Measurements from ENCODE around the gene UBAP2L.
"Not testable (repeated sequence)": the region's sequence is repeated elsewhere in the genome, so short reads cannot be mapped to it uniquely, and the experiment has no call there.

The UBAP2L gene

GRCh38 chr1:154241703-154242351, 21.1 kb downstream of the UBAP2L start:
- no peak for DNase-seq (ENCODE audit: low spot score)

- no peak for DNase-seq (ENCODE audit: low spot score)
Observed at GRCh38 chr1:154253671-154254070, 32.9 kb downstream of the UBAP2L start.

GRCh38 chr1:154256686-154257085, 35.9 kb downstream of the UBAP2L start:
- DNase-seq (ENCODE audit: low spot score) = no peak

GRCh38 chr1:154258784-154259183, 38.0 kb downstream of the UBAP2L start:
- no peak for DNase-seq (ENCODE audit: low spot score)

GRCh38 chr1:154260127-154260526, 39.4 kb downstream of the UBAP2L start:
- no peak for DNase-seq (ENCODE audit: low spot score)

- DNase-seq (ENCODE audit: low spot score) = no peak
Observed at GRCh38 chr1:154263465-154264332, 42.9 kb downstream of the UBAP2L start.

GRCh38 chr1:154264454-154264853, 43.7 kb downstream of the UBAP2L start:
- DNase-seq (ENCODE audit: low spot score) = no peak

GRCh38 chr1:154265586-154265985, 44.8 kb downstream of the UBAP2L start:
- no peak for DNase-seq (ENCODE audit: low spot score)

GRCh38 chr1:154270833-154271232, 50.1 kb downstream of the UBAP2L start:
- DNase-seq (ENCODE audit: low spot score) = no peak

GRCh38 chr1:154272217-154272998, 51.7 kb downstream of the UBAP2L start, which contains the start of gene HAX1:
Gene HAX1, plus strand, starts transcription at chr1:154272629. Its CDS starts 95 bp downstream, at chr1:154272724.
- DNase-seq (ENCODE audit: low spot score) = peak; percentile 96

- no peak for DNase-seq (ENCODE audit: low spot score)
Observed at GRCh38 chr1:154272999-154273563, 52.3 kb downstream of the UBAP2L start.

- no peak for DNase-seq (ENCODE audit: low spot score)
Observed at GRCh38 chr1:154276797-154277196, 56.0 kb downstream of the UBAP2L start.

- not testable (repeated sequence) for DNase-seq (ENCODE audit: low spot score)
Observed at GRCh38 chr1:154287591-154287990, 66.8 kb downstream of the UBAP2L start.

GRCh38 chr1:154288661-154289060, 67.9 kb downstream of the UBAP2L start:
- DNase-seq (ENCODE audit: low spot score) = no peak

GRCh38 chr1:154290921-154291320, 70.2 kb downstream of the UBAP2L start:
- no peak for DNase-seq (ENCODE audit: low spot score)

- no peak for DNase-seq (ENCODE audit: low spot score)
Observed at GRCh38 chr1:154295408-154296235, 74.9 kb downstream of the UBAP2L start.

GRCh38 chr1:154301582-154301981, 80.8 kb downstream of the UBAP2L start:
- DNase-seq (ENCODE audit: low spot score) = no peak

GRCh38 chr1:154304664-154305337, 84.0 kb downstream of the UBAP2L start:
- DNase-seq (ENCODE audit: low spot score) = no peak

- DNase-seq (ENCODE audit: low spot score) = no peak
Observed at GRCh38 chr1:154306151-154306550, 85.4 kb downstream of the UBAP2L start.

- not testable (repeated sequence) for DNase-seq (ENCODE audit: low spot score)
Observed at GRCh38 chr1:154307670-154308270, 87.0 kb downstream of the UBAP2L start.
